ENCODE results near the gene PDCD2L.

- TF ChIP-seq POLR2A (IDR thresholded peaks at IDR 0.05; ENCODE audit: low read length), result peak; percentile 51
- no peak for TF ChIP-seq GATA1 (IDR thresholded peaks at IDR 0.05; ENCODE audit: low read depth, low read length)
These were observed 44.9 kb upstream of the PDCD2L start for GRCh38 chr19:34359140-34359953.

All from erythroblast (primary cell).